ENCODE results near the gene TFR2. TPM values are rescaled to one million over a fixed set of nuclear protein-coding genes. Genes with fewer than 3 reads are reported as not detected.

Gene TFR2
- total RNA-seq, 4 donors from 2014 or later, result 0.43 to 2.0 TPM; not detected in 2

DNA sequence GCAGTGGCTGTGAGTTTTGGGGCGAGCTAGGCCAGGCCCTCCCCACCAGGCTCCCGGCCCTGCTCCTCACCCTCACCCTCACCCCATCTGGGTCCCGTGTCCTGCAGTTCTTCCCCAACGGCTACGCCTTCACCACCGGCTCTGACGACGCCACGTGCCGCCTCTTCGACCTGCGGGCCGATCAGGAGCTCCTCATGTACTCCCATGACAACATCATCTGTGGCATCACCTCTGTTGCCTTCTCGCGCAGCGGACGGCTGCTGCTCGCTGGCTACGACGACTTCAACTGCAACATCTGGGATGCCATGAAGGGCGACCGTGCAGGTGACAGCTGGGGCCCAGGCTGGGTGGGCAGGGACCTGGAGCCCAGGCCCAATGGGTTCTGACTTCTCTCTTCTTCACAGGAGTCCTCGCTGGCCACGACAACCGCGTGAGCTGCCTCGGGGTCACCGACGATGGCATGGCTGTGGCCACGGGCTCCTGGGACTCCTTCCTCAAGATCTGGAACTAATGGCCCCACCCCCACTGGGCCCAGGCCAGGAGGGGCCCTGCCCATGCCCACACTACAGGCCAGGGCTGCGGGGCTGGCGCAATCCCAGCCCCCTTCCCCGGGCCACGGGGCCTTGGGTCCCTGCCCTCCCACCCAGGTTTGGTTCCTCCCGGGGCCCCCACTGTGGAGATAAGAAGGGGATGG, 37.1 kb upstream of the TFR2 start:
- peak overlapping the region in 1 of 2 donors; percentile 56 for H3K27ac ChIP-seq
- no peaks in the 10 kb centered on the region for H3K27me3 ChIP-seq
- no peaks in the 10 kb centered on the region for H3K36me3 ChIP-seq
- DNase-seq, result peak in 1 of 2 donors; percentile 41
- TF ChIP-seq POLR2A (IDR thresholded peaks at IDR 0.05) (no peak), CTCF (IDR thresholded peaks at IDR 0.05) (no peak)
- H3K4me3 ChIP-seq, result no peak overlapping the region
- H3K4me1 ChIP-seq, result no peaks in the 10 kb centered on the region
- intact Hi-C loops (cut with DNase I; ENCODE audit: low total_unique reads), result loop anchor here (10.0 kb wide), 1 partner anchor 94 kb away; the partner anchor contains the start of genes FBXO24 and LRCH4
- no peaks in the 10 kb centered on the region for H3K9me3 ChIP-seq

DNA sequence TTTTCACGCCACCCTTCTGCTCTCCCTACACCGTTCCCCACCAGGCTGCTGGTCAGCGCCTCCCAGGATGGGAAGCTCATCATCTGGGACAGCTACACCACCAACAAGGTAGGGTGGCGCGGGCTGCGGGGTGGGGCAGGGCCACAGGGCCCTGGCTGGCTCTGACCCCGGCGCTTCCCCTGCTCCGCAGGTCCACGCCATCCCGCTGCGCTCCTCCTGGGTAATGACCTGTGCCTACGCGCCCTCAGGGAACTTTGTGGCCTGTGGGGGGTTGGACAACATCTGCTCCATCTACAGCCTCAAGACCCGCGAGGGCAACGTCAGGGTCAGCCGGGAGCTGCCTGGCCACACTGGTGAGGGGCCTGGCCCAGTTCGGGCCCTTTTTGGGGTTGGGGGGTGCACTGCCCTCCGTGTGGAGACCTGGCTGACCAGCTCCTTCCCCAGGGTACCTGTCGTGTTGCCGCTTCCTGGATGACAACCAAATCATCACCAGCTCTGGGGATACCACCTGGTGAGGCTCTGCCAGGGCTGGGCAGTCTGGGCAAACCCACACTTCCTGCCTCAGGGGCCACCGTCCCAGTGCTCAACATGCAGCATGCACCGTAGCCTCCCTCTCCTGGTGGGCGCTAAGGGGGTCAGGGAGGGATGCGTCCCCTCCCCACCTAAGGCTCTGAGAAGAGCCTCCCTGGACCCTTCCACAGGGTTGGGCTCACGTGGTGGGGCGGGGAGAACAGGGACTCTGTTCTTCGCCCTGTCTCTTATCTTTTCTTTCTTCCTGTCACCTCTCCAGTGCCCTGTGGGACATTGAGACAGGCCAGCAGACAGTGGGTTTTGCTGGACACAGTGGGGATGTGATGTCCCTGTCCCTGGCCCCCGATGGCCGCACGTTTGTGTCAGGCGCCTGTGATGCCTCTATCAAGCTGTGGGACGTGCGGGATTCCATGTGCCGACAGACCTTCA, 36.2 kb upstream of the TFR2 start:
- no peaks in the 10 kb centered on the region for H3K4me1 ChIP-seq
- H3K4me3 ChIP-seq, result no peak overlapping the region
- H3K27ac ChIP-seq, result peak overlapping the region in 1 of 2 donors; percentile 92
- intact Hi-C loops (cut with DNase I; ENCODE audit: low total_unique reads), result loop anchor here (10.0 kb wide), 1 partner anchor 93 kb away; the partner anchor contains the start of genes FBXO24 and LRCH4
- H3K27me3 ChIP-seq, result no peaks in the 10 kb centered on the region
- DNase-seq, result peak in 1 of 2 donors; percentile 27
- no peaks in the 10 kb centered on the region for H3K36me3 ChIP-seq
- no peaks in the 10 kb centered on the region for H3K9me3 ChIP-seq
- TF ChIP-seq POLR2A (IDR thresholded peaks at IDR 0.05) (no peak), CTCF (IDR thresholded peaks at IDR 0.05) (no peak)

- Histone ChIP-seq H3K9me3 (no peaks in the 10 kb centered on the region), H3K27me3 (no peaks in the 10 kb centered on the region), H3K4me3 (peak overlapping the region; percentile 76 to 94), H3K36me3 (no peaks in the 10 kb centered on the region), H3K27ac (peak overlapping the region; percentile 85 to 92), H3K4me1 (no peaks in the 10 kb centered on the region)
- intact Hi-C loops (cut with DNase I; ENCODE audit: low total_unique reads), result loop anchor here (10.0 kb wide), 1 partner anchor 92 kb away; the partner anchor contains the start of genes FBXO24 and LRCH4
- DNase-seq, result peak in 1 of 2 donors; percentile 37
- TF ChIP-seq POLR2A (IDR thresholded peaks at IDR 0.05), result no peak
- no peak for TF ChIP-seq CTCF (IDR thresholded peaks at IDR 0.05)
These were observed 35.4 kb upstream of the TFR2 start for GRCh38 chr7:100676501-100677306.

DNA sequence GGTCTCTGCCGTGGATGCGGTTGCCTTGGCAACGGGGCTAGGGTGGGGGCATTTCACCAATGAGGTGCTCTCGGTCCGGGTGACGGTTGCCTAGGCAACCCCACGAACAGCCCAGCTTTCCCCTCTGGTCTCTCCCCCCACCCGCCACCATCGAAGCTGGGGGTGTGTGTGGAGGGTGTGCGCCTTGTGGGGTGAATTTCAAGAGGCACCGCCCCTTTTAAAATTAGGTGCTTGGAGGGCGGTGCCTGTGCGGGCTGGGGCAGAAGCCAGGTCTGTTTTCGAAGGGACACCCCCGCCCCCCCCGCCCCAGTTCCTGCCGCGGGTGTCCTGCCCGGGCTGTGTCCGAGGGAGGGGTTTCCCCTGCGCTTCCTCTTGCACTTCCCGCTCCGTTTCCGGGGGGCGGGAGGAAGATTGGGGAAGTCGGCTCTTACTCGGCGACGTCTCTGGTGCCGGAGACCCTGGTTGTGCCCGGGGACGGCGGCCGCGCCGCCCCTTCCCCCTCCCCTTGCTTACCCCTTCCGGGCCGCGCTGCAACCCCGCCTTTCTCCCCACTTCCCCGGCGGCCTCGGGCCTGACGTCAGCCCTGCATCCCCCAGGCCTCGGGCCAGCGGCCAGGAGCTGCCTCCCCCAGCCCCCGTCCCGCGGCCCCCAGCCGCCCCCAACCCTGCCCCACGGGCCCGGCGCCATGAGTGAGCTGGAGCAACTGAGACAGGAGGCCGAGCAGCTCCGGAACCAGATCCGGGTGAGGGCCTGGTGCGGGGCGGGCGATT, 34.4 kb upstream of the TFR2 start:
- peak overlapping the region; percentile 76 to 94 for H3K4me3 ChIP-seq
- H3K9me3 ChIP-seq, result no peaks in the 10 kb centered on the region
- peak; percentile 80 to 83 for DNase-seq
- no peaks in the 10 kb centered on the region for H3K36me3 ChIP-seq
- H3K27me3 ChIP-seq, result no peaks in the 10 kb centered on the region
- TF ChIP-seq POLR2A (IDR thresholded peaks at IDR 0.05), result peak in 1 of 2 donors; percentile 47
- no peak for TF ChIP-seq CTCF (IDR thresholded peaks at IDR 0.05)
- H3K4me1 ChIP-seq, result no peaks in the 10 kb centered on the region
- intact Hi-C loops (cut with DNase I; ENCODE audit: low total_unique reads), result loop anchor here (10.0 kb wide), 1 partner anchor 91 kb away; the partner anchor contains the start of genes FBXO24 and LRCH4
- peak overlapping the region; percentile 85 to 92 for H3K27ac ChIP-seq
